ENCODE measurements around the gene KCTD6. TPM values are rescaled to one million over a fixed set of nuclear protein-coding genes. Genes with fewer than 3 reads are reported as not detected.
A peak's percentile ranks its signal among the peaks of the same experiment; 100 is the strongest.

Gene KCTD6
- polyA plus RNA-seq, 3 donors = 11.3 to 18.9 (median 11.9) TPM

DNA sequence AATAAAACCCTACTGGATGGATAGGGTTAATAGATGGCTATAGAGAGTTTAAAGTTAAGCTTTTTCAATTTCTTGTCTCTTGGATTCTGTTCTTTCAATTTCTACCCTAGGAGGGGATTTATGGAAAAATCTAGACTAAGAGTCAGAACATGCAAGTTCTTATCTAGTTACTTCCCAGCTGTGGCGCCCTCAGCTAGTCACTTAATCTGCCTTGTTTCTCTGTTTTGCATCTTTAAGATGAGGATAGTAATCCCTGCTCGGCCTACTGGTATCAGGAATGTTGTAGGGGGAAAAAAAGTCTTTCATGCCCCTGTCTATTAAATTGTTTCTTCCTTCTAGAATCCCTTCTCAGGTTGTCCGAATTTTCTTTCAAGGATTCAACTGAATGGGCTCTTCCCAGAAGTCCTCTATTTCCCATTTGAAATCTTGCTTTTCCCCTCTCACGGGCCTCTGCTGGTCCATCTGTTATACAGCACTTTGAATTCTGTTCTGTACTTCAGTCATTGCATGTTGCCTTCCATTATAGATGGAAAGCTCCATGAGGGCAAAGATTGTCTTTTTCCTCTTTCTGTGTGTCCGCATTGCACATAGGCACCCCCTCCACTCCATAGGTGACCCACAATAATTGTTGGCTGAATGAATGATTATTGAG lies 4.4 kb downstream of the KCTD6 start:
- Histone ChIP-seq H3K4me1 (ENCODE audit: control insufficient read depth in 1 of 2, insufficient read depth in 2 of 2, low read length in 2 of 2) (peaks cover 19 to 29% of the 10 kb centered on the region in 2 donors), H2AFZ (ENCODE audit: insufficient read depth, low read depth, low read length, poor library complexity, severe bottlenecking) (no peak overlapping the region), H3K27ac (ENCODE audit: low read depth in 1 of 2, low read length in 2 of 2) (no peak overlapping the region), H3K4me3 (replicated peaks in 1 of 3; ENCODE audit: low read depth in 2 of 3, low read length in 3 of 3) (no peak overlapping the region), H3K27me3 (ENCODE audit: control insufficient read depth in 2 of 2, insufficient read depth in 2 of 2, low read length in 2 of 2) (no peaks in the 10 kb centered on the region), H4K20me1 (ENCODE audit: insufficient read depth, low read length) (peaks cover 80% of the 10 kb centered on the region), H3K9ac (ENCODE audit: insufficient read depth, low read length, poor library complexity, severe bottlenecking) (no peak overlapping the region), H3K36me3 (replicated peaks in 1 of 2; ENCODE audit: control insufficient read depth in 1 of 2, insufficient read depth in 2 of 2, low read length in 2 of 2) (peaks cover 12 to 16% of the 10 kb centered on the region in 2 donors), H3K79me2 (ENCODE audit: insufficient read depth, low read length) (peaks cover 93% of the 10 kb centered on the region), H3K4me2 (replicated peaks; ENCODE audit: extremely low read depth, low read length, poor library complexity, severe bottlenecking) (no peak overlapping the region), H3K9me3 (replicated peaks in 1 of 2; ENCODE audit: control insufficient read depth in 1 of 2, insufficient read depth in 1 of 2, low read length in 2 of 2) (no peaks in the 10 kb centered on the region)
- no peaks in the 10 kb centered on the region for H3K27me3 Mint-ChIP-seq (ENCODE audit: low read depth in 3 of 3)
- peak overlapping the region in 1 of 7 donors; percentile 76 for H3K27ac Mint-ChIP-seq
- H3K4me3 Mint-ChIP-seq = no peak overlapping the region
- H3K36me3 Mint-ChIP-seq = peaks cover 25 to 39% of the 10 kb centered on the region in 2 donors
- intact Hi-C loops (cut with micrococcal nuclease) = loop anchor here in 1 of 2 donors (10.0 kb wide), 1 partner anchor 162 kb away; the partner anchor contains the start of gene PXK
- WGBS (ENCODE audit: insufficient coverage) = no CpG with 5 or more reads among the region's 5 CpGs
- no peak for DNase-seq
- TF ChIP-seq CTCF (IDR thresholded peaks at IDR 0.05) = no peak
- H3K9me3 Mint-ChIP-seq = no peaks in the 10 kb centered on the region
- peaks cover 53% of the 10 kb centered on the region for H3K4me1 Mint-ChIP-seq

DNA sequence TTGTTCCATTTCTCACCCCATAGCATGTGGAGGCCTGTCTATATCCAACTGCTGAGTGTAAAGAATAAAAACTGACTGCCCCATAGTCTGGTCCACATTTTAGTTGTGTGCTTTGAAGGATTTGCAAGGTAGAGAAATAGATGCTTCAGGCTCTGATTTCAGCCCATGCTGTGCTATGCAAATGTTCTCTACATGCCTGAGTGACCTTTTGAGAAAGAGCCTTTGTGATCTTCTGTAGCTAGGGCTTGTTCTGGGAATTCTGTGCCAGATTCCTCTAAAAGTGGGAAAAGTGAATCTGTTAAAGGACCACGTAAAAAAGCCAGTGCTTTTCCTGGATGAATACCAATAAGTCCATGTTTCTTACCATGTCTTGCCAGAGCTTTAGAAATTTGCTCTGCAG lies 5.2 kb downstream of the KCTD6 start:
- Histone ChIP-seq H3K27me3 (ENCODE audit: control insufficient read depth in 2 of 2, insufficient read depth in 2 of 2, low read length in 2 of 2) (no peaks in the 10 kb centered on the region), H3K4me1 (ENCODE audit: control insufficient read depth in 1 of 2, insufficient read depth in 2 of 2, low read length in 2 of 2) (peaks cover 18 to 27% of the 10 kb centered on the region in 2 donors), H3K79me2 (ENCODE audit: insufficient read depth, low read length) (peaks cover 99% of the 10 kb centered on the region), H3K27ac (ENCODE audit: low read depth in 1 of 2, low read length in 2 of 2) (no peak overlapping the region), H3K9me3 (replicated peaks in 1 of 2; ENCODE audit: control insufficient read depth in 1 of 2, insufficient read depth in 1 of 2, low read length in 2 of 2) (no peaks in the 10 kb centered on the region), H3K4me3 (replicated peaks in 1 of 3; ENCODE audit: low read depth in 2 of 3, low read length in 3 of 3) (no peak overlapping the region), H3K36me3 (replicated peaks in 1 of 2; ENCODE audit: control insufficient read depth in 1 of 2, insufficient read depth in 2 of 2, low read length in 2 of 2) (peaks cover 17 to 23% of the 10 kb centered on the region in 2 donors), H3K4me2 (replicated peaks; ENCODE audit: extremely low read depth, low read length, poor library complexity, severe bottlenecking) (no peak overlapping the region), H3K9ac (ENCODE audit: insufficient read depth, low read length, poor library complexity, severe bottlenecking) (no peak overlapping the region), H2AFZ (ENCODE audit: insufficient read depth, low read depth, low read length, poor library complexity, severe bottlenecking) (no peak overlapping the region), H4K20me1 (ENCODE audit: insufficient read depth, low read length) (peaks cover 88% of the 10 kb centered on the region)
- Mint-ChIP-seq H3K27ac (no peak overlapping the region), H3K27me3 (ENCODE audit: low read depth in 3 of 3) (no peaks in the 10 kb centered on the region), H3K4me3 (no peak overlapping the region), H3K36me3 (peaks cover 30 to 43% of the 10 kb centered on the region in 2 donors), H3K4me1 (peaks cover 52% of the 10 kb centered on the region), H3K9me3 (no peaks in the 10 kb centered on the region)
- WGBS (ENCODE audit: insufficient coverage) = 75% methylated on average over 1 of the region's 1 CpG
- no peak for TF ChIP-seq CTCF (IDR thresholded peaks at IDR 0.05)
- intact Hi-C loops (cut with micrococcal nuclease) = loop anchor here in 1 of 2 donors (10.0 kb wide), 1 partner anchor 162 kb away; the partner anchor contains the start of gene PXK
- no peak for DNase-seq
